ENCODE results near the gene GNGT2.

Gene GNGT2

DNA sequence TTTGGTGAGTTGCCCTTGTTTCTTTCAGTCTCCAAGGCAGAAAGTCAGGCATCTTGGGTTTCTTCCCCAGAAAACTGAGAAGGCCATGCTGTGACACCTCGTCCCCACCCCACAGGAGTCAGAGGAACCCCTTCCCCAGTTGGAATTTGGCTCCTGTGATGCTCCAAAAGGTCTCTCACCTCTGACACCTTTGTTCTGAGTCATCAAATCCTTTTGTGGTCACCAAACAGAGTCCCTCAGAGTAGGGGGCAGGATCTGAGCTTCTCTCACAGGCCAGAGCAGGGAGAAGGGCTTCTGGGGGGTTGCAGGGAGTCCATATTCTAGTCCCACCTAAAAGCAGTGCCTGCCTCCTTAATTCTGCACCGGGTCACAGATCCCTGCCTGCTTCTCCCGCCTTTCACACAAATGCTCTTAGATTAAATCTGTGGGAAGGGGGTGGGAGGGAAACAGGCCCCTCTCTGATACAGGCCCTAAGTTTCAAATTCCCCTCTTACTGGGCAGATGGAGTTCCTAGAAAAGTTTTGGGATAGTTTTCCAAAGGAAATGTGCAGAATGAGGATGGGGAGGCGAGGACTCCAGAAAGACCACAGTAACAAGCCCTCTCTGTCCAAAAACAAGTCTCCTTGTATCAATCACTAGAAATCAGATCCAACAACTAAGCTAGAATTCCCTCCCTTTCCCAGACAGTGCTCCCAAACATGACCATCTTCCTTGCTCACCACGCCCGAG, 18.9 kb upstream of the GNGT2 start:
- no peak for DNase-seq (ENCODE audit: low read depth, low spot score)

DNA sequence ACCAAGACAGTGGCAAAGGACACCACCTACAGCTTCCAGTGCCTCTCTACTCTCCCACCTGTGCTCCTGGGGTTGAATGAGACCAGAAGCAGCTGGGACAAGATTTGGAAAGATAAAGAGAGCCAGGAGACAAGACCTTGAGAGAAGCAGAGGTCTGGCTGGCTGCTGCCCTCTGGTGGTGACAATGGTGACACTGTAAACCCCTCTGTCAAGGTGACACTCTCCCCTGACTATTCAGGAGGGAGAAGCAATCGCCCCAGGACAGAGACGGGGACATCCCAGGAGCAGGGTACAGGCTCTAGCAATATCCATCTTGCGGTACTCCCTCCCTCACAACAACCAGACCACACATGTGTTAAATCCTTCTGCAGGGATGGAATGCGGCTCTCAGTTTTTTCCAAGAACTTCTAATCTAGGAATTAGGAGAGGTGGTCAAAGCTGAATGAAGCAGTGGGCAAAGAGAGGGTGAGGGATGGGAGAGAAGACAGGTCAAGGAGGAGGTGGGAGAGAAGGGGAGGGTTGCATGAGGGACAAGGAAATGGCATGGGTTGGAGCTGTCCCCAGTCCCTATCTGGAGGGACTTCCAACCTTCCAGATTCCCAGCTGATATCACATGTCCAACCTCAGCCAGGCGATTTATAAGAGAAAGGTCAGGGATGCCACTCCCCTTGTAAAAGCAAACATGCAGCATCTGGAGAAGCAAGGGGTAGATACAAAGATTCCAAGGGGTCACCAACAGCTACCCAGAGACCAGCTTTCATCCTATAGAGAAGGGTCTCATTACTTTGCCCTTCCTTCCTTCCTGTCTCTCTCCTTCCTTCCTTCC, 17.3 kb upstream of the GNGT2 start:
- DNase-seq (ENCODE audit: low read depth, low spot score), result no peak

DNA sequence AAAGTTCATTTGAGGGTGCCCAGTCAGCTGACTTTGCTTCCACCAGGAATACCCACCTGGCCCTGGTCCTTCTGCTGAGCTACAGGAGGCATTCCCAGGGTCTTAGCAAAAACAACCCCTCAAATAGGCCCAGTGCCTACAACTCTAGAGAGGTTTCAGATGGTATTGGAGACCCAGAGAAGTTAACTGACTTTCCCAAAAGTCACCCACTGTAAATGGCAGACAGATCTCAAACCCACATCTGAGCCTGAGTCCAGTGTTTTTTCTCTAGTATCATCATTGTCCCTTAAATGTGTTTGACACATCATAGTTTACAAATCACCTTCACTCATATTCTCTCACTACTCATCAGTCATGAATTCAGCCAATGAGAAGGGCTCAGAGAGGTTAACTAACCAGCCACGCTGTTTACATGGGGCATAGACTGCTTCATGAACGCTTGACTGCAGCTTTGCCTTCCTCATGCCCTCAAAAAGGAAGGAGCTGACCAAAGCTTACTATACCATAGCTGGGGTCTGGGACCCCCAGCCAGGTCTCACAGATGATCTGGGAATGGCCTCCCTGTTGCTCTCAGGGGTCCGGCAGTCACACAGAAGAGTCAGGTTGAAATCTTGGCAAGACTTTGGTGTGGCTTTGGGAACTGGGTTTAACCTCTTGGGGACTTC, 16.5 kb upstream of the GNGT2 start:
- DNase-seq (ENCODE audit: low read depth, low spot score), result no peak

DNA sequence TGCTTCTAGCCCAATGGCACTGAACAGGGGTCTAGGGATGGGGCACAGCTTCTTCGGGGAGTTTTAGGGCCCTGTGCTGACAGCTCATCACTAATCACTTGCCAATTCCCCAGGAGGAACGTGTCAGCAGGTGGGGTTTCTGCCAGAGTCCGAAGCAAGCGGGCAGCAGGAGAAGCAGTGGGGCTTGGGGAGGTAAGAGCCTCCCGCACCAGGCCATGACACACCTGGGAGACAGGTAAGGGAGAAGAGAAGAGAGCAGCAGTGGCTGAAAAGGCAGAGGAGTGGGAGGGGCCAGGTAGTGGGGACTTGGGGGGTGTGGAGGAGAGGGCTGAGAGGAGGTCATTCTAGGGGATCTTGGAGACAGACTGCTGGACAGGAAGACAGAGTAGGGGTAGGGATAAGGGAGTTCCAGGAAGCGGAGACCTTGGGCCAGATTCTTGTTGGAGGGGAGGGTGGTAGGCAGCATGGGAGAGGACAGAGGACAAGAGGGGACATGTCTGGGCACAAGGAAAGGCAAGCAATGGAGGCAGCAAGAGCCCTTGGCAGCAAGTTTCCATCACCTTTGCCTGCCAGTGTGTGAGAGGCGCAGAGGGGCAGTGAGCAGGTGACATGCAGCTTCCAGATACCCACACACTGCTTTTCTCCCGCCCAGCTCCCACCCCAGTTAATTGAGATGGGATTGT, 15.3 kb upstream of the GNGT2 start:
- no peak for DNase-seq (ENCODE audit: low read depth, low spot score)

DNA sequence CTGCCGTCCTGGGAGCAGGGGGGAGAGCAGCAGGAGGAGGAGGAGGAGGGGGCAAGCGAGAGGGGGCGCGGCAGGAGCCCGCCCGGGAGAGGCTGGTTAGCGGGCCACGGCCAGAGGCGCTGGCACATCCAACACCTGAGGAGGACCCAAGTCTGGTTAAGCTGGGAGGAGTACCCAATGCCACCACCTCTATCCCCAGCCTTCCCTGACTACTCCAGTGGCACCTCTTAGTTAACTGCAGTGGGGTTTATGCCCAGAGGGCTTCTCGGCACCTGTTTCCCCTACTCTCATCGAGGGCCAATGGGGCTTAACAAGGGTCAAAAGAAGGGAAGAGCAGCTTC, 14.6 kb upstream of the GNGT2 start:
- no peak for DNase-seq (ENCODE audit: low read depth, low spot score)

DNA sequence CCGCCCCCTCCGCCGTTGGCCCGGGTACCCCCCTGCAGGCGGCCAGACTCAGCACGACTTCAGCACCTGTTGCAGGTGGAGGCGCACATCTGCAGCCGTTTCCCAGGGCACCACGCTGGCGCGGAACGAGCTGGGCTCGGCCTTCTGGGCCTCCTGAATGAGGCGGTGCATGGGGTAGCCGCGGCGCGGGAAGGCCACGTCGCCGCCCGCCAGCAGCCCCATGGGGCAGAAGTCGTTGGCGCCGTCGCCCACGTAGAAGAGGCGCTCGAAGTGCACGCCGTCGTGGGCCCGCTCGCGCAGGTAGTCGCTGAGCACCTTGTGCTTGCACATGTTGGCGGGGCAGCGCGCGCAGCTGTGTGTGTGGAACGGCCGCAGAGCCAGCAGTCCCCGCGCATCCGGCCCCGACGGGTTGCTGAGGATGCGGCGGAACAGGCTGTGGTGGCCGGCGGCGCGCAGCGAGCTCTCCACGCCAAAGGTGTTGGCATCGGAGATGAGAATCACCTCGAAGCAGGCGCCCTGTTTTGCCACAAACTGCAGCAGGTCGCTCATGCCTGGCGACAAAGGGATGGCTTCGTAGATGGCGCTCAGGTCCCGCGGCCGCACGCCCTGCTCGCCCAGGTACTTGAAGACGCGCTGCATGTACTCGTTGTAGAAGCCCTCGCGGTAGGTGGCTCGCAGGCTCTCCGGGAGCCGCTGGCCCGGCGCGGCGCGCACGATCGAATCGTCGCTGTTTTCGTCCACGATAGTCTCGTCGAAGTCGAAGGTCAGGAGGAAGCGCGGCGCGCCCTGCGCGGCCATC, 14.0 kb upstream of the GNGT2 start:
- DNase-seq (ENCODE audit: low read depth, low spot score), result no peak

DNA sequence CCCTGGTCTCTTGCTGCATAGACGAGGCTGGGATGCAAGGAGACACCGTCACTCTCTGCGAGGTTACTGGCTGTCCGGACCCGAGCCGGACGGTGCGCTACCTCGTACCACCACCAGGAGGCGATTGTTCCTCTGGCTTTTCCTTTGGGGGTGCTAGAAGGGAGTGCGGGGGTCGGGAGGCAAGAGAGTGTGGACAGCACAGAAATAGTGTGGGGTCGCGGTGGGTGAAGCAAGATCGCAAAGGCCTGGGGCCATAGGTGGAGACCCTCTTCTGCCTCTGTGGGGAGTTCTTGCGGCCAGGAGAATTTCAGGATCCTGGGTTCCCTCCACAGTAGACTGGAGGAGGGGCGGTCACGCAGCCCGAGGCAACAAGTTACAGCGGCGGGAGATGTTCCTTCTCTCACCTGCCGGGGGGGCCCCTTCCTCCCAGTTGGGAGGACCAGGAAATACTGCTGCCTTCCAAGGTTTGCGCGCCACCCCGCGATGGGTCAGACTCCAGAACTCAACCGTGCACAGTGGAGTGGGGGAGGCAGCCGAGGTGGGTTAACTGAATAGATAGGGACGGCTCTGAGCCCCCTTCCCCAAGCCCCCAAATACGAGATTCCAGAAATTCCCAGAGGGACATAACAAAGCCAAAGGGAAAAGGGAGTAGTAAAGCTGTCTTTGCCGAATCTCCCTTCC, 13.3 kb upstream of the GNGT2 start:
- no peak for DNase-seq (ENCODE audit: low read depth, low spot score)

DNA sequence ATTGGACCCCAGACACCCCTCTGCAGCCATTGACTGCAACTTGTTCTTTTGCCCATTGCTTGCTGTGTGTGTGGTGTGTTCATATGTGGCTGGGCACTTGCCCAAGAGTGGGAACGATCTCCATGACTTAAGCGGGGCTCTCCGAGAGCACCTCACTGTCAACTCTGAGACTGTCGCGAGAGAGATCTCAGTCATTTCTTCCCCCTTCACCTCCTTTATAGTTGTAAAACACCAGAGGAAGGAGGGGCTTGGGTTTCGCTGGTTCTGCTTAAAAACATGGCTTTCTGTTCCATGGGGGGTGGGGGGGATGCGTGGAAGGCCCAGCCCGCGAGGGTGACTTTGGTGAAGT, 12.8 kb upstream of the GNGT2 start:
- no peak for DNase-seq (ENCODE audit: low read depth, low spot score)

DNA sequence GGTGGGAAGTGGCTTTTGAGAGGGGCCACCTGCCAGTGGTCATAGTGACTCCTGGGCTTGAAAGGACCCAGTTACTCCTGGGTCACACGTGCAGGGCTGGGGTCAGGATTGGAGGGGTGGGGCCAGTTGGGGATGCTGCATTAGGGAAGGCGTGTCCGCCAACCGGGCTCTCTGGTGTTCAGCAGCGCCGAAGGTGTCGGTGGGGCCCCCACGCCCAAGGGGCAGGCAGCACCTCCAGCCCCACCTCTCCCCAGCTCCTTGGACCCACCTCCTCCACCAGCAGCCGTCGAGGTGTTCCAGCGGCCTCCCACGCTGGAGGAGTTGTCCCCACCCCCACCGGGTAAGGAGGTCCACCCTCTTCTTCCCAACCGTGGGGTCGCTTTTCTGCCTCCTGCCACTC, 9.6 kb upstream of the GNGT2 start:
- no peak for DNase-seq (ENCODE audit: low read depth, low spot score)

DNA sequence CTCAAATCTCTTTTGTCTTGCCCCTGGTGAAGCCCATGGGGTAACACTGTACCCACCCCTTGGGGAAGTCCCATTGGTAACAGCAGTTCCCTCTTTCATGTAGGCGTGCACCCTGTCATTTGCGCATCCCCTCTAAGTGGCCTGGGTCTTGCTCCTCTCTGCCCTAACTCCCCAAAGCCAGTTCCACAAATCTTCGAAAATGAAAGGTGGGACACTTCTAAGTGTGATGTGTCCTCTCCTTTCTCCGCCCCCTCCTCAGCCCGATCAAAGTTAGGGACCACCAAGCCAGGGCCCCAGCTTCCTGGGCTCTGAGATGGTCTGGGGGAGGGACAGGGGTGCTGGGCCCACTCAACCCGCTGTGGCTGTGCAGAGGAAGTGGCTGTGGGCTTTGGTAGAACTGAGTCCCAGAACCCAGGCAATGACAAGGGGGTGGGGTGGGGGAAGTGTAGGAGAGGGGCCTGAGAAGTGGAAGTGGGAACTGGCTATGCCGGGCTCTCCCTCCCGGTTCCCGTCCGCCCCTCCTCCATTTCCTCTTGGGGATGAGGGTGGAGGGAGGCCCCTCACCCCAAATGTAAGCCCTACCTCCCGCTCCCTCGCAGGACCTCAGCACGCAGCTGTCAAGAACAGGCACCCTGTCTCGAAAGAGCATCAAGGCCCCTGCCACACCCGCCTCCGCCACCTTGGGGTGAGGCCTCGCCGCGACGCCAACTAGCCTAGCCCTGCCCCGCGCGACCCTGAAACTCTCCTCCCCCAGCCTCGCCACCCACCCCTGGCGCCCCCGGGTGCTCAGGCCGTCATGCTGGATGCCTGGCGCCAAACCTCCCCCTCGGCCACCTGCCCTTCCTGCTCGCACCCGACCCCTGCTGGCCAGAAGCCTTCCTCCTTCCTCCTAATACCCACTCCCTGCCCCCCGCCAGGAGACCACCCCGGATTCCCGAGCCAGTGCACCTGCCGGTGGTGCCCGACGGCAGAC, 8.9 kb upstream of the GNGT2 start:
- DNase-seq (ENCODE audit: low read depth, low spot score), result no peak

DNA sequence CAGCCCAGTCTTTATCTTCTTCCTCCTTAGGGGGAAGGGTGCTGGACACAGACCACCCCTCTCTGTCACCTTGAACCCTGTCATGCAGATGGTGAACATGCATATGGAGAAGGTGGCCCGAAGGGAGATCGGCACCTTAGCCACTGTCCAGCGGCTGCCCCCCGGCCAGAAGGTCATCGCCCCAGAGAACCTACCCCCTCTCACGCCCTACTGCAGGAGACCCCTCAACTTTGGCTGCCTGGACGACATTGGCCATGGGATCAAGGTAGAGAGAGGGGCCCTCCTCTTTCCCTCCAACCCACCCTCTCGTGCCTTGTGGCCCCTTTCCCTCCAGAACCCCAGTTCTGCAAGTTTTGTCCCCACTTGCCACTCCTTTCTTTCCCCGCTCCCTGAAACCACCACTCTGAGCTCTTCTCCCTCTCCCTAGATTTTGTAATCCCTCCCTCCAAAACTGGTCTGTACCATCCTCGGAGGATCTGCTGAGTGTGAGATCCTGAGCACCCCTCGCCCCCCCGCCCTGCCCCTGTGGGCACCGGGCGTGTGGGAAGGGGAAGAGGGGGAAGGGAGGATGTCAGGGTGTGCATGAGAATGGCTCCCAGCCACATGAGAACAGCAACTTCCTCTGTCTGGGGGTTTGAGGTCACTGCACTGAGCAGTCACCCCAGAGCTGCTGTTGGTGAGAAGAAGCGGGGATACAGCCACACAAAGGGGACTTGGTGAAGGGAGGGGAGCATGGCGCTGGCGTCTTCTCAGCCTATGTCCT, 7.5 kb upstream of the GNGT2 start:
- DNase-seq (ENCODE audit: low read depth, low spot score), result no peak

DNA sequence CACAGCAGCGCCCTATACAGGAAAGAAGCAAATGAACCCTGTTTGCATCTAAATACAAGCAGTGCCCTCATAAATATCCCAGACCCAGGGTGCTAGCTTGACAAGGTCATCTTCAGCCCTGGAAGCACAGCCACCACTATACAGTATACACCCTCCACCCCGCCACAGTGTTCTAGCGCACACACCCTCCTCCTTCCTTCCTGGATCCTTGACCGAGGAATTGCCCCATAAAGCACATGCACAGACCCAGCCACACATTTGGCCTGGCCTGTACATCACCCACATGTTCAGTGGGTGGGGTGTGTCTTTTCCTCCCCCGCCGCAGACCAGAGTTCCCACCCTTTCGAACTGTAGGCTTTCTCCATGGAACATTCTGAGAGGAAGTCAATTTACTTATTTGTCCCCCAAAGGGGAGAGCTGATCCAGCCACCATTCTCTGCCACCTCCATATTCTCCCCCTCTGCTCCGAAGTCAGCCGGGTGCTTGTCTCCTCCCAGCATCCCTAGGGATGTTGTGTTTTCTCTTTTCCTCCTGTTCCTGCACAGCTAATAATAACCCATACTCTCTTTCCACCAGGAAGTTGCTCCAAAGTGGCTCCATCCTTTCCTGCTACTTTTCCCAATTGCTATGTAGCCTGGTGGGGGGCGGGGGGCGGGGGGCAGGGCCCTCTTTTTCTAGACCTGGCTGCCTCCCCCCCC, 6.7 kb upstream of the GNGT2 start:
- no peak for DNase-seq (ENCODE audit: low read depth, low spot score)

DNA sequence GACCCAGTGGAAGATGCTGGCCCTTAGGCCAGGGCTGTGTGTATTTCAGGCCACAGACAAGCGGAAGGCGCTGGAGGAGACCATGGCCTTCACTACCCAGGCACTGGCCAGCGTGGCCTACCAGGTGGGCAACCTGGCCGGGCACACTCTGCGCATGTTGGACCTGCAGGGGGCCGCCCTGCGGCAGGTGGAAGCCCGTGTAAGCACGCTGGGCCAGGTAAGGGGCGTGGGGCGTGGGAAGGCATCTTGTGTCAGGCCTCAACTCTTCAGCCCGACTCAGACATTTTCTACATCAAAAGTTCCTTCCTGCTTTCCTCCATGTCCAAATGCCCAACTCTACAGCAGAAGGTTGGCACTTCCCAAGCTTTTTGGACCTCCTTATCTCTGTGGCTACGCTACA, 6.1 kb upstream of the GNGT2 start:
- no peak for DNase-seq (ENCODE audit: low read depth, low spot score)

DNA sequence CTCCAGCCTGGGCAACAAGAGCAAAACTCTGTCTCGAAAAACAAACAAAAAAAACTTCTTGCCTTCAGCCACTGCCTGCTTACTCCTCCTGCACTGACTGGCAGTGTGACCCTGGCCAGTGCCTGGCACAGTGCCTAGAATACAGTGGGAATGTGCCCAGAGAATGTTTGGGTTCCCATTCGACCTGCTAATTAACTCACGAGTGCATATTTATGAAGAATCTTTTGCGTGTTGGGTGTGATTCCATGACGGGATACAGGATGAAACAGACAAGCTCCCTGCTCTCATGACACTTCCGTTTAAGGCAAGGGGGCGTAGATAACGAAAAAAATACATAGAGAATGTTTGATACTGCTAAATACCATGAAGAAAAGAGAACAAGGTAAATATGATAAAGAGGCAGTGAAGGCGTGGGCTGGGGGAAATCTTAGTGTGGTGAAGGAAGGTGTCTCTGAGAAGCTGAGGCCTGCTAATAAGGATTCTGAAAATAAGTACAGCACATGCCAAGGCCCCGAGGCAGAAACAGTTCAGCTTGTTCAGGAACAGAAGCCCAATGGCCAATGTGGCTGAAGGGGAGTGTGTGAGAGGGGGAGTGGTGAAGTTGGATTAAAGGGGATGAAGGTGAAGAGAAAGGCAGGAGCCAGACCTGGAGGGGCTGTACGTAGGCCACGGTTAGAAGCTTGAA, 4.4 kb upstream of the GNGT2 start:
- no peak for DNase-seq (ENCODE audit: low read depth, low spot score)

DNA sequence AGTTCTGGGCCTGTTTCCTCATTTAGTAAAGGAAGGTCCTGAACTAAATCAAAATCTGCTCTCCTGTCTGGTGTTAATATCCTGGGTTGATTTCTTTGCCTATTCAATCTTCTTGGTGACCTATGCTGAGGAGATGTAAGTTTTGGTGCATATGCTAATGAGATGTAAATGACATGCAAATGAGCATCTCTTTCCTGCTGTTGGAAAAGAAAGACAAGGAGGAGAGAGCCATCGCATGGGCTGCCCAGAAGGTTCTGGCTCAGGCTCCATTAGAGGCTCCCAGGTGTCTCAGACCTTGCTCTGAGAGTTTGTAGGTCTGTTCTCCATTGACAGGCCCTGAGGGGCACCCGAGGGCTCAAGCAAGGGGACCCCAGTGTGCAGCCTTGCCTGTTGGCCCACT, 3.5 kb upstream of the GNGT2 start:
- DNase-seq (ENCODE audit: low read depth, low spot score), result no peak

DNA sequence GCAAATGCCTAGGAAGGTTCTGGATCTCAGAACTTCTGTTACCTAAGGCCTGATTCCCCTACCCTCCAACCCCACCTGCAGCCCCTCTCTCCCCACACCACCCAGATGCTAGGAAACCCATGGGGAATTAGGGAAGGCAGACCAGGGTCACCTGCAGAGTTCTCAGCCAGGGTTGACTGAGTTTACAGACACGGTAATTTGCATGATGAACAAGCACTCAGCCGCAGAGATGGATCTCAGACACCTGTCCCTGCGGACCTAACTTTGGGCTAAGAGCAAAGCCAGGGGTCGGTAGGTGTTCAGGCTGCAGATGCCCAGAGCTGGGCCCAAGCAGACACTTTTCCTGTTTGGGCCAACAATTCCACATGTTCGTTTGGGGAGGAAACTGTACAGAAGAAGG, 3.0 kb upstream of the GNGT2 start:
- no peak for DNase-seq (ENCODE audit: low read depth, low spot score)

DNA sequence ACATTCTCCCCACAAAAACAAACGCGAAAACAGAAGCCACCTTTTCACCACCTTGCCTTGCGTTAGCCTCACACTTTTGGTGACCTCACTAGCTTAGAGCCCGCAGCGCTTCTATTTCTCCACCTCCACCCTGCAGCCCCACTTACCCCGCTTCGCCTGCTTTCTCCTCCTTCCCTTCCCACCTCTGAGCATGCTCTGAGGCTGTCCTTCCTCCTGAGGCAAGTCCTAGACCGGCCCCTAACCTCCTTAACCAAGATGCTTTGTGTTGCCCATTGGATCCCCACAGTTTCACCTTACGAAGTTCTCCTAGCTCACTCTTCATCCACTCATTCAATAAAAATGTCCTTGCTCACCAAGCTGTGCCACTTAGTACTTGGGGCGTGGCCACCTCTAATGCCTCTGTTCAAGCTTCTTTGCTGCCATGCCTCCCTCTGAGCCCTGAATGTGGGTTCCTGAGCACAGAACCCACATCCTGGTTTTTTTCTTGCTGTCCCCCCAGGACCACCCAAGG, 1.3 kb downstream of the GNGT2 start:
- DNase-seq (ENCODE audit: low read depth, low spot score), result no peak

DNA sequence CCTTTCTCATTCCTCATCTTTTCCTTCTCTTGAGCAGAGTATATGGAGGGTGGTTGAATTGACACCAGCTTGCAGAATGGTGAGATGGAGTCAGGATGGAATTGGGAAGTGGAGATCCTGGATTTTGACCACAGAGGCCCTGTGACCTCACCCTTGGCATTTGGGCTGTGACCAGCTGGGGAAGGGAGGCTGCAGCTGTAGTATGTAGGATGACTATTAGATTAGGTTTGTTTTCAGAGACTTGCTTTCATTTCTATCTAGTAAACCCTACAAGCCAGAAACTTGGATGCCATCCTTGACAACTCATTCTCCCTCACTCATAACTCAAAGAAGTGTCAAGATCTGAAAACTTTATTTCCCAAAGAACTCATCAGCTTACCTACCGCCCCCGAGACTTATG, 5.9 kb downstream of the GNGT2 start:
- DNase-seq (ENCODE audit: low read depth, low spot score), result no peak
